ENCODE measurements around the gene SCRT2.

- TF ChIP-seq, protein P1, sequence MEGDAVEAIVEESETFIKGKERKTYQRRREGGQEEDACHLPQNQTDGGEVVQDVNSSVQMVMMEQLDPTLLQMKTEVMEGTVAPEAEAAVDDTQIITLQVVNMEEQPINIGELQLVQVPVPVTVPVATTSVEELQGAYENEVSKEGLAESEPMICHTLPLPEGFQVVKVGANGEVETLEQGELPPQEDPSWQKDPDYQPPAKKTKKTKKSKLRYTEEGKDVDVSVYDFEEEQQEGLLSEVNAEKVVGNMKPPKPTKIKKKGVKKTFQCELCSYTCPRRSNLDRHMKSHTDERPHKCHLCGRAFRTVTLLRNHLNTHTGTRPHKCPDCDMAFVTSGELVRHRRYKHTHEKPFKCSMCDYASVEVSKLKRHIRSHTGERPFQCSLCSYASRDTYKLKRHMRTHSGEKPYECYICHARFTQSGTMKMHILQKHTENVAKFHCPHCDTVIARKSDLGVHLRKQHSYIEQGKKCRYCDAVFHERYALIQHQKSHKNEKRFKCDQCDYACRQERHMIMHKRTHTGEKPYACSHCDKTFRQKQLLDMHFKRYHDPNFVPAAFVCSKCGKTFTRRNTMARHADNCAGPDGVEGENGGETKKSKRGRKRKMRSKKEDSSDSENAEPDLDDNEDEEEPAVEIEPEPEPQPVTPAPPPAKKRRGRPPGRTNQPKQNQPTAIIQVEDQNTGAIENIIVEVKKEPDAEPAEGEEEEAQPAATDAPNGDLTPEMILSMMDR (IDR thresholded peaks at IDR 0.05; ENCODE audit: insufficient read depth, low read length): no peak
- TF ChIP-seq SPI1 (IDR thresholded peaks at IDR 0.05; ENCODE audit: borderline replicate concordance, low read depth) (no peak), POLR2AphosphoS5 (IDR thresholded peaks at IDR 0.05; ENCODE audit: low read depth) (no peak), GABPA (IDR thresholded peaks at IDR 0.05; ENCODE audit: low read depth) (no peak), REST (IDR thresholded peaks at IDR 0.05; ENCODE audit: insufficient replicate concordance, low read depth) (no peak)
Measured at GRCh38 chr20:694496-694895, 18.9 kb upstream of the SCRT2 start.

Measured in HL-60 (cell line).